Eye (tissue), 1 donor: ENCODE data around the gene FAM83E.
"Not testable (repeated sequence)": the region's sequence is repeated elsewhere in the genome, so short reads cannot be mapped to it uniquely, and the experiment has no call there.

ENCODE experiments used
- DNase-seq: peaks from one replicate; pipeline ENCODE4 v3.0.0-alpha.2; 2015

FAM83E gene

DNA sequence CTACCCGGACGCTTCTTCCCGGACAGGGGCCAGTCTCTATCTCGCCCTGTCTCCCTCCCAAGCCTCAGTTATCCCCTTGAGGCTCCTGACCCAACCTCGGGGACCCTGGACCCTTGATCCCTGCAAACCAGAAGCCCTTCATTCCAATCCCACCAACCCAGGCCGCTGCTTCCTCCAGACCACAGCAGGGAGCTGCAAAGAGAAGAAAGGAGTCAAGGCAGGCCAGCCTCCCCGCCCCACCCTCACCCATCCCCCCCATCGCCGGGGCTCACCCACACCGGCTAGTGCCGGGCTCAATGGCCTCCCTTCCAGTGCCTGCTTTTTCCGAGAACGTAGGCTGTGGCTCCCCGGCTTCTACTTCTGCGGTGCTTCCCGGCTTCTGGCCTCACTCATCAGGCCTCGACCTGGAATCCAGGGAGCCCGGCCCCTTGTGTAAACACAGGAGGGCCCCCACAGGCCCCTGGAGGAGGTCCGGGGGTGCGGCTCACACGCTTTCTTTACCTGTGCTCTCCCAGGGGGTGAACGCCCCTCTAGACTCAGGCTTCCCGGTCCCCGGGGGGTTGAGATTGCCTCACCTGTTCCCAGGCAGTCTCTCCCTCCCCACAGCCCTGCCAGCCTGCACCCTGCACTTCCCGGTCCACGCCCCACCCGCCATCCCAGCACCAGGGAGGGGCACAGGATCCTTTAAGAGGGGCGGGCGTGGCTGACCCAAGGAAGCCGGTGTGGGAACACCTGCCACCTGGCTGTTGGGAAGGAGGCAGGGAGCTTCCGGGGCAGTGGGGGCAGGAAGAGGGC lies at the start of gene FAM83E:
Gene FAM83E (minus strand): TSS at position 641 of the 795 bp plus-strand sequence. CDS start 1,704 bp downstream, outside the sequence.
- DNase-seq: no peak

DNA sequence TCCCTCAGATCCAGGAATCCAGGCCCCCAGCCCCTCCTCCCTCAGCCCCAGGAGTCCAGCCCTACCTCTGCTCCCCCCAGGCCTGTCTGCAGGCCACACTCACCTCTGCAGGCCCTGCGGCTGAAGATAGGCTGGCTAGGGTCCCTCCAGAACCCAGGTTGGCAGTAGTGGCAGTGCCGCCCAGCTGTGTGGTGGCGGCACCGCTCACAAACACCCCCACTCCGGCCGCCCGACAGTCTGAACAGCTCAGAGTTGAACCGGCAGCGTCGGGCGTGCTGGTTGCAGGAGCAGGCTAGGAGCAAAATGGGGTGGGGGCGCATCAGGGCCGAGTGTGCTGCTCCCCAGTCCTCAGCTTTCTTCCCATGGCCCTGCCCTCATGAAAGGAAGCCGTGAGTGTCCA lies 49.6 kb upstream of the FAM83E start:
- DNase-seq: no peak

DNA sequence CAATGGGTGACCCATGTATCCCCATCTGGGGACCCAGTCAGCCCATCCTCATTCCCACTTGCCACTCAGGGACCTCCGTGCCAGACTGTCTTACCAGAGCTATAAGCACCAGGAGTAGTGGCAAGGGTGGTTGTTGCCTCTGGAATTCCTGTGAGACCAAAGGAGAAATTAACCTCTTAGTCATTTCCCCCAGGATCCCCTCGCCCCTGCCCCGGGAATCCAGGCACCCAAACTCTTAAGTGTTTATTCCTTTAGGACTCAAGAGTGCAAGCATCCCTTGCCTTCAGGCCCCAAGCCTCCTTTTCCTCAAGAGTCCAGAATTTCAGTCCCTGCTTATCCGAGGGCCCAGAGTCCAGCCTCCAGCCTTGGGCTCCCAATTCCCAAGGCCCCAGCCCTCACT lies 48.8 kb upstream of the FAM83E start:
- no peak for DNase-seq

DNA sequence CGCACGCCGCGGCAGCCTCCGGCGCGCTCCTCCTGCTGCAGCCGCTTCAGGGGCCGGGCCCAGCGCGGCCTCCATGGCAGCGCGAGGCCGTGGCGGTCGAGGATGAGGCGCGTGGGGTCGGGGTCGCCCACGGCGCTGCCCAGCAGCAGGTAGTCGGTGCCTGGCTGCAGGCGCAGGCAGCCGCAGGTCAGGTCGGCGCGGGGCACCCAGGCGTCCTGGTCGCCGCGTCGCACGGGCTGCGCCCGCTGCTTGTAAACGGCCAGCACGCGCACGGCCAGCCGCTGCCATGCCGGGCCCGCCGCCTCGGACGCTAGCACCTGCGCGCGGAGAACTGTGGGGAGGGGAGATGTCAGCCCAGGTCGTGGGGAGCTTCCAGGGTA lies 46.8 kb upstream of the FAM83E start:
- DNase-seq: no peak

DNA sequence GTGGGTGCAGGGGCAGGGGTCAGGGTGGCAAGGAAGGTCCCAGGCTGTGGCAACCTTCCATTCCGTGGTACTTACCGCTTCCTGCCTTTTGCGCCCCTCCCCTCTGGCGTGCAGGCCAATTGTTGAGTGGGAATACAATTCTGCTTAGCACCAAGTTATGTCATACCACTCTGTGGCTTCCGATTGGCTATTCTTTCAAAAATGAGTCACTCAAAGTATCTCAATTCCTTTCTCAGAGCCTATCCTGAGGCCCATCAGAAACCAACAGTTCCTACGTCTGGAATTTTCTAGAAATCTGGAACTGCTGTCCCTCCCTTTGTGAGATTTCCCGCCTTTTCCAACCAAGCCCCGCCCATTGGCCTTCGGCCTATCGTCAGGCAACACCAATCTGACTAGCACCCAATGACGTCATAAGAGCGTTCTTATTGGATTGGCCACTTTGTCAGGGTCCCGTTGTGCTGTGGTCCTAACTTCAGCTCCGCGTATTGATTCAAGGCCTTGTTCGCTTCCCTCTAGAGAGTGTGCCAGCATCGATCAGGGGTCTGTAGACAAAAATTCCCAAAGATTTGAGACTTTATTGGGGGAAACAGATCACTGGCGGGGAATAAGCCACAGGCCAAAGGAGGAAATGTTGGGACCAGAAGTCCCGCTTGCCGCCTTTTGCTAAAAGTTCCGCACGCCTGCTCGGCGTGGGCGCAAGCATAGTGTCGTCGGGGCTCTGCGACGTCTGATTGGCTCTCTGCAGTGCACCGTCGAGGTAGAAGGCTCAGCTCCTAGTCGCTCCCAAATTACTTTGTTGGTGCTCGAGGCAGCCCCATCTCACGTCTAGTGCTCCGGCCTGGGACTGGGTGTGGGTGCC lies 46.2 kb upstream of the FAM83E start:
- peak; percentile 82 for DNase-seq

DNA sequence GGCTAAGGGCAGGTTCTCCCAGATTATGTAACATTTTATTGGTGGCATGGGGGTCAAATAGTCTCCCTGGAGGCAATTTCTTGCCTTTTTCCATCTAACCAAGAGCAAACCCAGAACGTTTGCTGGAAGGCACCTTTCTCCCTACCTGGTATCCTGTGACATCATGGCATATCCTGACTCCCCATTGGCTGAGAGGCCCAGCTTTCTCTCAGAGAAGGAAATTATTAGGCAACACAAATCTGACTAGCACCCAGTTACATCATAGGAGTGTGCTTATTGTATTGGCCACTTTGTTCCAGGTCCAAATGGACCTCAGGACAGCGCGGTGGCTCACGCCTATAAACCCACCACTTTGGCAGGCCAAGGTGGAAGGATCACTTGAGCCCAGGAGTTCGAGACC lies 44.9 kb upstream of the FAM83E start:
- DNase-seq: no peak

DNA sequence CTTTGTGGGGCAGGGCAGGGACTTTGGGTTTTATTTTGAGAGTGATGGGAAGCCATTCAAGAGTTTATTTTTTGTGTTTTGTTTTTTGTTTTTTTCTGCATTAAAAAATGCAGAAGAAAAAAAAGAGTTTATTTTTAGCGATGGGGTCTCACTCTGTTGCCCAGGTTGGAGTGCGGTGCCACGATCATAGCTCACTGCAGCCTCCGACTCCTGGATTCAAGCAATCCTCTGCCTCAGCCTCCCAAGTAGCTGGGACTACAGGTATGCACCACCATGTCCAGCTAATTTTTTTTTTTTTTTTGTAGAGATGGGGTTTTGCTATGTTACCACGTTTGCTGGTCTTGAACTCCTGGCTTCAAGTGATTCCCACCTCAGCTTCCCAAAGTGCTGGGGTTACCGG lies 43.6 kb upstream of the FAM83E start:
- no peak for DNase-seq

DNA sequence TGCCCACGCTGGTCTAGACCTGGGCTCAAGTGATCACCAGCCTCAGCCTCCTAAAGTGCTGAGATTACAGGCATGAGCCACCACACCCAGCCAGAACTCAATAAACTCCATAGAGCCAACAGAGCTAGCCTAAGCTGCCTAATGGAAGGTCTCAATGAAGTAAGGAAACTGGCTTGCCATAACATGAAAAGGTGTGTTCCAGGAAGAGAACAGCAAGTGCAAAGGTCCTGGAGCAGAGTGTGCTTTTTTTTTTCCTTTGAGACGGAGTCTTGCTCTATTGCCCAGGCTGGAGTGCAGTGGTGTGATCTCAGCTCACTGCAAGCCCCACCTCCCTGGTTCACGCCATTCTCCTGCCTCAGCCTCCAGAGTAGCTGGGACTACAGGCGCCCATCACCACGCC lies 43.0 kb upstream of the FAM83E start:
- DNase-seq: not testable (repeated sequence)

DNA sequence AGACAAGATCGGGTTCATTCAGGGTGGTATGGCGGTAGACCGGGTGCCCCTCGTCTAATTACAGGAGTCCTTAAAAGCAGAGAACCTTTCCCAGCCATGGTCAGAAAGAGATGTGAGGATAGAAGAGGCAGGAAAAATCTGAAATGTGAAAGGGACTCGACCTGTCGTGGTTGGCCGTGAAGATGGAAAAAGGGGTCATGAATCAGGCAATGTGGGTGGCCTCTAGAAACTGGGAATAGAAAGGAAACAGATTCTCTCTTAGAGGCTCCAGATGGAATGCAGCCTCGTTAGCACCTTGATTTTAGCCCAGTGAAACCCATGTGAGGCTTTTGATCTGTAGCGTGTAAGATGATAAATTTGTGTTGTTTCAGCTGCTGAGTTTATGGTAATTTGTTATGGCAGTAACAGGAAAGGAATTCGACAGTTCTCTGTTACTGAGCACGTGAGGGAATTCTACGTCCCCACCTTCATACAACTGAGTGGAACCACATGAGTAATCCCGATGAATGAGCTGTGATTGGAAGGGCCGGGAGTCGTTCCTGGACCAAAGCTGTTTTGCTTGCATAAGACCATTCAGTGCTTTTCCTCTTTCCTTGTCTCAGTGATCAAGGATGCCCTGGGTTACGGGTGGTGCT lies 42.1 kb upstream of the FAM83E start:
- peak; percentile 75 for DNase-seq

DNA sequence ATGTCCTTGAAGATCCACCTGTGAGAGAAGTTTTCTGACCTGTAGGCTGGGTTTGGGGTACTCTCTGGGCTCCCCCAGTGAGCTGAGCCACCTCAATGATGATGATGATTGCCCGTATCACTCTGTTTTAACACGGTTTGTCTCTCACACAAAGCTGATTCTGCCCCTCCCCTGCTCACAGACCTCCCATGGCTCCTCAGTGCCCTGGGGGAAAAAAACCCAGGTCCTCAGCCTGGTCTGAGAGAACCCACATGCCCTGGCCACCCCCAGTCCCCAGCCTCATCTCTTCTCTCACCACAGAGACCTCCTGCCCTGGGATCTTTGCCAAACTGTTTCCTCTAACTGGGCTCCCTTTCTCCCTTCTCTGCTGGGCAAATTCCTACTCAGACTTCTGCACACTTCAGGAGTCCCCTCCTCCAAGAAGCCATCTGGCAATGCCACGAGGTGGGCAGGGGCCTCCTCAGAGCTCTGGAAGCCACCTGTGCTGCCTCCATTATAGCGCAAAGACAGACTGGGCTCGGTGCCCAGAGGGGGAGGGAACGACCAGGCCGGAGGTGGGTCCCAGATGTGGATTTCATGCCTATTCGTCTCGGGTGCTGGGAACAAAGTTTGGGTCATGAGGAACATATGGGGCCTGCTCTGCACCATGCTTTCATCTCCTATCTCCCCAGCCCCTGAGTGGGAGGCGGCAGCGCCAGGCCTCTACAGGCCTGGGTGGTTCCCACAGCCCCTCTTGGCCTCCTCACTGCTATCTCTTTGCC lies 39.6 kb upstream of the FAM83E start:
- DNase-seq: peak; percentile 66

DNA sequence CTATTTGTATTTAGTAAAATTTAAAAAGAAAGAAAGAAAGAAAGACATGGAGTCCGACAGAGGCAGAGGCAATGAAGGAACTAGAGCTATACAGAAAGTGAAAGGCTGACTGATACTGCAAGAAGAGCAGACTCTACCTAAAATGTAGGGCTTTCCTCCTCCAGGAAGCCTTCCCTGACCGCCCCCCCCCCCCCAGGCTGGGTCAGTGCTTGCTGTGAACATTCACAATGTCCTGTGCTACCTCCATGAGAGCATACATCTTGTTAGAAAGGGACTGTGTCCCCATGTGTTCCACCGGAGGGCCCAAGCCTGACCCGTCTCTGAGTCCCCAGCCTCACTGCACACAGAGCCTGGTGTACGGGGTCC lies 36.8 kb upstream of the FAM83E start:
- DNase-seq: no peak

DNA sequence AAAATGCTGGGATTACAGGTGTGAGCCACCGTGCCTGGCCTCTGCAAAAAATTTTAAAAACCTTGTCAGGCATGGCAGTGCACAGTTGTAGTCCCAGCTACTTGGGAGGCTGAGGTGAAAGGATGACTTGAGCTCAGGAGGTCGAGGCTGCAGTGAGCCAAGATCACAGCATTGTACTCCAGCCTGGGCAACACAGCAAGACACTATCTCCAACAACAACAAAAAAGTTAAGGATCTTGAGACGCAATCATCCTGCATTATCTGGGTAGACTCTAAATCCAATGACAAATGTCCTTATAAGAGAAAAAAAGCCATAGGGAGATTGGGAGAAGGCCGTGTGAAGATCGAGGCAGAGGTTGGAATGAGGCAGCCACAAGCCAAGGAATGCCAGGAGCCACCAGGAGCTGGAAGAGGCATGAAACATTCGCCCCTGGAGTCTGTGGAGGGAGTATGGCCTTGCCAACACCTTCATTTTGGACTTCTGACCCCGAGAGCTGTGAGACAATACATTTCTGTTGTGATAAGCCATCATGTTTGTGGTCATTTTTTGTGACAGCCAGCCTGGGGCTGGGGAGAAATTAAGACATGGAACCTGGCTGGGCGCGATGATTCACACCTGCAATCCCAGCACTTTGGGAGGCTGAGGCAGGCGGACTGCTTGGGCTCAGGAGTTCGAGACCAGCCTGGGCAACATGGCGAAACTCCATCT lies 36.3 kb upstream of the FAM83E start:
- no peak for DNase-seq

DNA sequence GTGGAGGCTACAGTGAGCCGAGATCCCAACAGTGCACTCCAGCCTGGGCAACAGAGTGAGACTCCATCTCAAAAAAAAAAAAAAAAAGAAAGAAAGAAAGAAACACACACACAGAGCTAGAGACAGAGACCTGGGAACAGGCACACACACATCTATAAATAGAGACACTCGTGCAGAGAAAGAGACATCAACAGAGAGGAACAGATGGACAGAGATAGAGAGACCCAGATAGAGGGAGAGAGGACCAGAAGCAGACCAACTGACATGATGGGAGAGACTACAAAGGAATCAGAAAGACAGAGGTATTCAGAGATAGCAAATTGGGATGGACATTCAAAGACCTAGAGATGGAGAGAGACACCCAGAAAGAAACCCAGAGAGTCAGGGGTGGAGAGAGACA lies 33.3 kb upstream of the FAM83E start:
- no peak for DNase-seq

DNA sequence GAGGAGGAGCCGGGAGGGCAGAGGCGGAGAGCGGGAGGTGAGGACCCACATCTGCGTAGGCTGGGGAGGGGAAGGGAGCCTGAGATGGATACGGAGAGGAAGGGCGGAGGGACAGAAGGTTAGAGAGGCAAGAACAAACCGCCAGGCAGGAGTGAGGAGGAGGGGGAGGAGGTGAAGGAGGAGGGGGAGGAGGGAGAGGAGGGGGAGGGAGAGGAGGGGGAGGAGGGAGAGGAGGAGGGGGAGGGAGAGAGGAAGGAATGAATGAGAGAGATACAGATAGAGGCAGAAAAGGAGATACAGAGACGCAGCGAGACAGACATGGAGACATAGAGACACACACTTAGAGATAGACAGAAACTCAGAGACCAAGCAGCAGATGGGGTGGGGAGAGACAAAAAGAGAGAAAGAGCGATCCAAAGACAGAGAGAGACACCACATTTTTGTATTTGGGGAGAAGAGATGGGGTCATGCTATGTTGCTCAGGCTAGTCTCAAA lies 31.9 kb upstream of the FAM83E start:
- no peak for DNase-seq

DNA sequence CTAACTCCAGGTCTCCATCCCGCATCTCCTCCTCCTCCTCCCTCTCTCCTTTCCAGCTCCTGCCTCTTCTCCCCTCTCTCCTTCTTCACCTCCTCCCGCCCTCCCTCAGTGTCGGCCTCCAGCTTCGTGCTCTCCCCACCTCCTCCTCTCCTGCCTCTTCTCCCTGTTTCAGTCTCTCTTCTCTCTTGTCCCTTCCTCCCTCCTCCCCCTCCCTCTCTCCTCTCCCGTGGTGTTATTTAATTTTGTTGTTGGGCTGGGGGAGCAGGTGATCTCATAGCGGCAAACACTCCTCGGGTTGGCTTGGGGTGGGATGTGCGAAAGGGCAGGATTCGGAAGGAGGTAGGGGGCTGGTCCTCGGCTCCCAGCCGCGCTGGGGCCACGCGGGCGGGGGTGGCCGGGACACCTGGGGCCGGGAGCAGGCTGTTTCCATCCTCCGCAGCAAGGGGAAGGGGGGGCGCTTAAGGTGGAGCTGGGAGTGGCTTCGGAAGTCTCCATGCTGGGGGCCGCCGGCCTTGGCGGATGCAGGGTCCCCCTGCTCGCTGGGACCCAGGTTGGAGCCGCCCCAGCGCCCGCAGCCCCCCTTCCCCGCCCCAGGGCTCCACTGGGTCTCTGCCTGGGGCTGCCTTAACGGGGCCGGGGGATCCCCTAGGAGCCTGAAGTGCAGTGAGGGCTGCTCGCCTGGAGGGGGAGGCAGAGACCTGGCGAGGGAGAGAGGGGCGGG lies 31.3 kb upstream of the FAM83E start, which contains the start of gene CA11:
Gene CA11 (minus strand): TSS at position 187 of the 721 bp plus-strand sequence. CDS start 555 bp downstream, outside the sequence.
- DNase-seq: peak; percentile 98

DNA sequence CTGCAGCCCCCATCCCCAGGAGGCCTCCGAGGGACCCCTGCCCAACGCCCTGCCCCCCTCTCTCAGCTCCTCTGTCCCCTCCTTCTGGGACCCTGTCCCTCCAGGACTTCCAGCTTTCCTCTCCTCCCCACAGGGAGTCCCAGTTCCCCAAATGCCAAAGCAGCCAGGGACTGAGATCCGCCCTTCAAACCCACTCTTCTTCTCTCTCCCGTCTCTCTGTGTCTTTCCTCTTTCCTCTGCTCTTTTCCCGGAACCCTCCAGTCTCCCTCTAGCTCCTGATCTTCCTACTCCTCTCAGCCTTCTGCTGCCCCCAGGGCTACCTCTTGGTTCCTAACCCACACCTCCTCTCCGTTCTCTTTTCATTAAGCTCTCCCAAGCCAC lies 30.7 kb upstream of the FAM83E start:
- no peak for DNase-seq

DNA sequence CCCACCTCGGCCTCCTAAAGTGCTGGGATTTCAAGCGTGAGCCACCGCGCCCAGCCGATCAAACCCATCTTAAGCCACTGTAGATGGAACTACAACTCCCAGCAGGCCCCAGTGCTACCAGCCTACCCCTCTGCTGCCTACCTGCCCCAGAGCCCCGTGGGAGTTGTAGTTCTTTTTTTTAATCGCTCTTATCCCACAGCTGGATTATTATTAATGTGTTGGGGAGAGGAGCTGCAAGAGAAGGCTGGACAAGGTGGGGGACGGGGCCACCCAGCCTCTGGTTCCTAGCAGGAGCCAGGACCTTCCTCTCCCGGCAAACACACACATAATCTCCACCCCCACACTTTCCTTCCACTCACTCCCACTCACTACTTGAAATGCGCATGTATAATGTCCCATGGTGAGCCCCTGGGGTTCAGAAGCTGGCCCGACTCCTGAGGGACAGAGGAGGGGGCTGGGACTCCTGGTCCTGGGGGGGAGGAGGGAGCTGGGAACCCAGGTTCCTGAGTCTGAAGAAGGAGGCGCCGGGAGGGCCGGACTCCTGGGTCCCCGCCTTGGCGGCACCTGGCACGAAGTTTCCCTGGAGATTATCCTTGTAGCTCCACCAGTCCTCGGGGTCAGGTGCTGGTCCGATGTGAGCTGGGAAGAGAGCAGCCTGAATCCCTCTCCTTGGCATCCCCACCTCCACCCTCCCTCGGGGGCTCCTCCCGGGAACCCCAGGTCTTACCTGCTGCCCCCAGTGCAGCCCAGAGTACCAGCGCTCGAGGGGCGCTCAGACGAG lies 30.2 kb upstream of the FAM83E start:
- peak; percentile 93 for DNase-seq

DNA sequence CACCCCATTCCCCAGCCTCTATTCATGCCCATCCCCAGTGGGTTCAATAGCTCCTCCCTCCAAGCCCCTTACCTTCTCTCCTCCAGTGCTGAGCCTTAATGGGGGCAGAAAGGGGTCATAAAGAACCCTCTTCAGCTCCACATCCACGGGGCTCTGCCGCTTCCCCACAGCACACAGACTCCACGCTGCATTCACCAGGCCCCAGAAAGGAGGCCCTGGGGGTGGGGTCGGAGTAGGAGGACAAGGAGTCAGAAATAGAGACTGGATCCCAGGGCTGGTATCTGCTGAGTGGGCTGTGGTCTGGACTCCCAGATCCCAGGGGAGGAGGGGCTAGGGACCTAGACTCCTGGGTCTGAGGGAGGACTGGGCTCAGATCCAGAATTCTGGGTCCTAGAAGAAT lies 29.5 kb upstream of the FAM83E start:
- DNase-seq: no peak

DNA sequence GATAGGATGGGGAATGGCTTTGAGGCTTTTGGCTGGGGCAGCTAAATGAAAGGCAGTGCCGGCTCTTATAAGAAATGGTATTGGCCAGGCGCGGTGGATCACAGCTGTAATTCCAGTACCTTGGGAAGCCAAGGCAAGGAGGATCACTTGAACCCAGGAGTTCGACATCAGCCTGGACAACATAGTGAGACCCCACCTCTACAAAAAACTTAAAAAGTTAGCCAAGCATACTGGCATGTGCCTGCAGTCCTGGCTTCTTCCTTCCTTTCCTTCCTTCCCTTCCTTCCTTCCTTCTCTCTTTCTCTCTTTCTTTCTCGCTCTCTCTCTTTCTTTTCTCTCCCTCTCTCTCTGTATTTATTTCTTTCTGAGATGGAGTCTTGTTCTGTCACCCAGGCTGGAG lies 28.0 kb upstream of the FAM83E start:
- no peak for DNase-seq

DNA sequence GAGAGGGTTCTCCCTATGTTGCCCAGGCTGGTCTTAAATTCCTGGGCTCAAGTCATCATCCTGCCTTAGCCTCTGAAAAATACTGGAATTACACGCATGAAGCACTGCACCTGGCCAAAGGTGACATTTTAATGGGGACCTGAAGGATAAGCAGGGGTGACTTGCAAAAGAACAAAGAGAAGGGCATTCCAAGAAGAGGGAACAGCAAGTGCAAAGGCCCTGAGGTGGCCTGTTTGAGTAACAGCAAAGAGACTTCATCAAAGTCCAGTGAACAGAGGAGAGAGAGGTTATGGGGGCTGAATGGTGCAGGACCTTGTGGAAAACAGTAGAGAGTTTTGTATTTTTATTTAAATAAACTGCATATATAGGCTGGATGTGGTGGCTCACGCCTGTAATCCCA lies 27.0 kb upstream of the FAM83E start:
- DNase-seq: no peak
